Medulla oblongata (tissue), 1 donor: ENCODE results near the gene KCNMA1.

ENCODE experiments used
- DNase-seq: peaks from one replicate; pipeline ENCODE4 v3.0.0-alpha.2; 2015; ENCODE audit errors: extremely low spot score

The KCNMA1 gene

GRCh38 chr10:76990561-76990960 is 647.0 kb downstream of the KCNMA1 start:
- no peak for DNase-seq

- peak; percentile 81 for DNase-seq
Measured at GRCh38 chr10:76984559-76985443, 652.8 kb downstream of the KCNMA1 start.

- DNase-seq: no peak
Measured at GRCh38 chr10:76983624-76984023, 654.0 kb downstream of the KCNMA1 start.

GRCh38 chr10:76982671-76983070 is 654.9 kb downstream of the KCNMA1 start:
- no peak for DNase-seq

GRCh38 chr10:76981251-76981650 is 656.4 kb downstream of the KCNMA1 start:
- DNase-seq: no peak

- no peak for DNase-seq
Measured at GRCh38 chr10:76977901-76978300, 659.7 kb downstream of the KCNMA1 start.

GRCh38 chr10:76977046-76977445 is 660.6 kb downstream of the KCNMA1 start:
- no peak for DNase-seq

- DNase-seq: no peak
Measured at GRCh38 chr10:76976142-76976541, 661.5 kb downstream of the KCNMA1 start.

- DNase-seq: no peak
Measured at GRCh38 chr10:76975126-76975525, 662.5 kb downstream of the KCNMA1 start.

GRCh38 chr10:76974017-76974691 is 663.5 kb downstream of the KCNMA1 start:
- DNase-seq: no peak

GRCh38 chr10:76973091-76974016 is 664.3 kb downstream of the KCNMA1 start:
- DNase-seq: no peak

- no peak for DNase-seq
Measured at GRCh38 chr10:76972541-76972940, 665.1 kb downstream of the KCNMA1 start.

- DNase-seq: no peak
Measured at GRCh38 chr10:76971547-76972170, 665.9 kb downstream of the KCNMA1 start.

- no peak for DNase-seq
Measured at GRCh38 chr10:76970711-76971519, 666.7 kb downstream of the KCNMA1 start.

GRCh38 chr10:76969366-76969948 is 668.2 kb downstream of the KCNMA1 start:
- DNase-seq: no peak

GRCh38 chr10:76968483-76968882 is 669.1 kb downstream of the KCNMA1 start:
- DNase-seq: no peak

- no peak for DNase-seq
Measured at GRCh38 chr10:76962851-76963250, 674.8 kb downstream of the KCNMA1 start.

GRCh38 chr10:76961841-76962240 is 675.8 kb downstream of the KCNMA1 start:
- DNase-seq: no peak

- DNase-seq: no peak
Measured at GRCh38 chr10:76959111-76959510, 678.5 kb downstream of the KCNMA1 start.

- no peak for DNase-seq
Measured at GRCh38 chr10:76954838-76955237, 682.8 kb downstream of the KCNMA1 start.
